ENCODE results near the gene SRGAP2C.
"Not testable (repeated sequence)": the region's sequence is repeated elsewhere in the genome, so short reads cannot be mapped to it uniquely, and the experiment has no call there.

Gene SRGAP2C

DNA sequence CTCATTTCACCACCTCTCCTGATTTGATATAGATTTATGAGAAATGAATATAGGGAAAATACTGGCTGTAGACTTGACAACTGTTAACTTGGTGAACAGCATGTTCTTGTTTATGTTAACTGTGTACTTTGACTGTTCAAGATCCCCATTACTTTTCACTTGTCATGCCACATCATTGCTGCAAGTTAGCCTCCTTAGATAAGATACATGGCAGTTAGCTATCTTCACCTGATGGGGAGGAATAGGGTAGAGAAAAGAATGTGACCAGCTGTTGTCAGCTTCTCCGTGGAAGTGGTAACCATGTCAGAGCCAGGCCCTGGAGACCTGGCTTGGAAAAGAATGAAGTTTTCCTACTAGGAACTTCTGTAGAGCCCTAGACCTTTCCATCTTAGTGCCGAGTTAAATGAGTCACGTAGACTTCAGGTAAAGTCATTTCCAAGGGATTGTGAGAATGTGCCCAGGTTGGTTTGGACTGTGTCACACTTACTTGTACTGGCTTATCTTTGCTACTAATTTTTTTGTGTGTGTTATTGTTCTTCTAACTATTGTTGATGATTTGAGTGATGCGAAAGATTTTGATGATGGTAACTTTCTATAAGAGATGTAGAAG lies 41.6 kb downstream of the SRGAP2C start:
- not testable (repeated sequence) for DNase-seq (ENCODE audit: low read depth in 2 of 3, low spot score in 1 of 3)

- not testable (repeated sequence) for DNase-seq (ENCODE audit: low read depth in 2 of 3, low spot score in 1 of 3)
These were observed 42.1 kb downstream of the SRGAP2C start for GRCh38 chr1:121226925-121227324.

DNA sequence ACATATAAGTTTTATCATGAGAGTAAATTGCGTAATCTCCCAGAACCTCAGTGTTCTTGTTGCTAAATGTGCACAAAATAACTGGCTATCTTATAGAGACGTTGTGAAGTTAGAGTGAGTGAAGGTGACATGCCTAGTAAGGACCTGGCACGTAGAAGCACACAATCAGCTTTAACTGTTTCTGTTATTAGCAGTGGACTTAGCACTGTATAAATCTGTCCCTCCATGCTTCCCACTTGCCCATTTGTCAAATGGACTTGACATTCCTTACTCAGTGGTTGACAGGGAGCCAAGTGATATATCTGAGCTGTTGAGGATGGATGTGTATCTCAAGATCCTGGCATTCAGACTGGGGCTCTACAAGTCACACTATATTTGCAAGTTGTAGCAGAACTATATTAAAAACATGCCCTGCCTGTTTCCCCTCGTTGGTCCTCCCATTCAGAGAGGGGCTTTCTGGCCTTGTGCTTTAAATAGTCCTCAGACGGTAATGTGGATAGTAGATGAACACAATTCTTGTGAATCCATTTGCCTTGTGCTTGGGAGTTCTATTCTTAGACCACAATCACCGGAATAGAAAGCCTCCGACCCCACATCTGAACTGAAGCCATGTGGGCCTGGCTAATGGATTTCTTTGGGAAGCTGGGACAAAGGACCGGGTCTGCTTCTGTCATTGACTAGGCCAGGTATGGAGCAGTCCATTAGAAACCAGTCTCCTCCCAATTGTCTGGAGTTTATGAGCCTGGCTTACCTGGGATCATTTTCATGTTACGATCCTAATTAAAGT lies 43.0 kb downstream of the SRGAP2C start:
- DNase-seq (ENCODE audit: low read depth in 2 of 3, low spot score in 1 of 3), result not testable (repeated sequence)

DNA sequence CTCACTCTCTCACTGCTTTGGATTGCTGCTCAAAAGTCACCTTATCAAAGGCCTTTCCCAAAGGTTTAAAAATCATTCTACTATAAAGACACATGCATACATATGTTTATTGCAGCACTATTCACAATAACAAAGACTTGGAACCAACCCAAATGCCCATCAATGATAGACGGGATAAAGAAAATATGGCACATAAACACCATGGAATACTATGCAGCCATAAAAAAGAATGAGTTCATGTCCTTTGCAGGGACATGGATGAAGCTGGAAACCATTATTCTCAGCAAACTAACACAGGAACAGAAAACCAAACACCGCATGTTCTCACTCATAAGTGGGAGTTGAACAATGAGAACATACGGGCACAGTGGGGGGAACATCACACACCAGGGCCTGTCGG lies 45.9 kb downstream of the SRGAP2C start:
- not testable (repeated sequence) for DNase-seq (ENCODE audit: low read depth in 2 of 3, low spot score in 1 of 3)

- DNase-seq (ENCODE audit: low read depth in 2 of 3, low spot score in 1 of 3), result not testable (repeated sequence)
These were observed 47.8 kb downstream of the SRGAP2C start for GRCh38 chr1:121232445-121233125.

DNA sequence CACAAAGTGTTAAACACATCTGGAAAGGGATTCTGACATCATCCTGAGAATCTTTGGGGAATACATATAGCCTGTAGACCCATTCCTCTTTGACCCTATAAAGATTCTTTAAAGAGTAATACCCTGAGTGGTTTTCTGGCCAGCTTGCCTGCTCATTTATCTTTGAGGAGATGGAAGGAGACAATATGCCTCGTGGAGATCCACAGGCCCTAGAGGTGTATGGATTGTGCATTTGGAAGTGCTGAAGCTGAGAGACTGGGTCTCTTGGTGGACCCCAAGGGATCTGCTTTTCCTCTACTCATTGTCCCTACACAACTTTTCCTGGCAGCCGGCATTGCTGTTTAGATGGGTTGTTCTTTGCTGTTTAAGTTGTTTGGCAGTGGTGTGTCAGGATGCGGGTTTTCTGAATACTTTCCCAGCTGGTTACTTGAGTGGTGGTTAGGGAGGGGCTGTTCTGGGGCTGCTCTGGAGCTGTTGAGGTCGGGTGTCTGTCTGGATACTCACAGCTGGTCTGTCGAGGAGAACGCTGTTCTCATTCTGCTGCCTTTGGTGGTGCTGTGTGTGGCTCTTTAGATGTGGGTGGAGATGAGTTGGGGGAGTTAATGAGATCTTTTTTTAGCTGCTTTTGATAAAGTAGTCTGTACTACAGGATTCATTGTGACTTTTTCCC lies 49.5 kb downstream of the SRGAP2C start:
- not testable (repeated sequence) for DNase-seq (ENCODE audit: low read depth in 2 of 3, low spot score in 1 of 3)

GRCh38 chr1:121238384-121238783 lies 53.6 kb downstream of the SRGAP2C start:
- DNase-seq (ENCODE audit: low read depth in 2 of 3, low spot score in 1 of 3), result not testable (repeated sequence)

DNA sequence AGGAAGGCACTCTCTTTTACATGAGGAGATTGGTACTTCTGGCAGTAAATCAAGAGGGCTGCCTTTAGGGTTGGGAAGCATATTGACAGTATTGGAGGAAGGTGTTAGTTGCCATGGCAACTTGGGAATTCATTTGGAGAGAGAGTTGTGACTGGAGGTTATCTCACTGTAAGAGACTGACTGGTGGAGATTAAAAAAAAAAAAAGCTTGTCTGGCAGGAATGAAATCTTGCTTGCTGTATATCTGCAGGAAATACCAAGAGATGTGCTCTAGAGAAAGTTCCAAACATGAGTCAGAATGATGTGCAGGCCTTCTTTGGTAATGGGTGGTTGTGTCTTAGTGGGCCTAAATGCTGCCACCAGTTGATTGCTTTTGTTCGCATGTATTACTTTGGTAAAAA lies 59.1 kb downstream of the SRGAP2C start:
- DNase-seq (ENCODE audit: low read depth in 2 of 3, low spot score in 1 of 3), result not testable (repeated sequence)

DNA sequence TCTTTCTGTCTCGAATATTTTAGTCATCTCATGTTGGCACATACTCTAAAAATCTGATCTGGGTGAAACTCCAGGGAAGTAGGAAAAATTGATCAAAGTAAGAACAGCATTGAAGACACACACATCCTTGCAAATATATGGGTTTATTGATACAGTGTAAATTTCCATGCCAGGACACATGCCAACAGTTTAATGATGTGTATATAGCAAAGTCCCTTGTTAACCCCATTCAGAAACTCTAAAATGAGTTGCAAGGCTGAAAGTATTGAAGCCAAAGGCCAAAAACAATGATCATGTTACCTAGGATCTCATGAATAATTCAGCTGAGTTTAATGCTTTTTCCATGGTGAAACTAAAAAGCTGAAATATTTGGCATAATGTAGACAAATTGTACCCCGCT lies 61.6 kb downstream of the SRGAP2C start:
- not testable (repeated sequence) for DNase-seq (ENCODE audit: low read depth in 2 of 3, low spot score in 1 of 3)

DNA sequence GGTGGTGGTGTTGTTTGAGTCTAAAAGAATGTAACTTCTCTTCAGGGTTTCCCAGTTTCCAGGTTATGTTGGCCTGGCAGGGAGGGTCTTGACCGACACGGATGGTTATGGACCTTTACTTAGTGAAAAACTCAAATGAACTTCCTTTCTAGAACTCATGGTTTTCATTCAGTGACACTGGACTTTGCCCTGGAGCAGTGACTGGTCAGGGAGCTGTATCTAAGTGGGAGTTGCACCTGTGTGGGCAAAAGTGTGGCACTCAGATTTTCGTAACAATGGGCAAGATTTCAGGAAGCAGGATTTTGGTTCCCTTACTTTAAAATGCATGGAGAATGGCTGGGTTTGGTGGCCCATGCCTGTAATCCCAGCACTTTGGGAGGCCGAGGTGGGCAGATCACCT lies 67.9 kb downstream of the SRGAP2C start:
- DNase-seq (ENCODE audit: low read depth in 2 of 3, low spot score in 1 of 3), result not testable (repeated sequence)

GRCh38 chr1:121254618-121255017 lies 69.8 kb downstream of the SRGAP2C start:
- DNase-seq (ENCODE audit: low read depth in 2 of 3, low spot score in 1 of 3), result not testable (repeated sequence)

GRCh38 chr1:121257632-121258031 lies 72.9 kb downstream of the SRGAP2C start:
- not testable (repeated sequence) for DNase-seq (ENCODE audit: low read depth in 2 of 3, low spot score in 1 of 3)

DNA sequence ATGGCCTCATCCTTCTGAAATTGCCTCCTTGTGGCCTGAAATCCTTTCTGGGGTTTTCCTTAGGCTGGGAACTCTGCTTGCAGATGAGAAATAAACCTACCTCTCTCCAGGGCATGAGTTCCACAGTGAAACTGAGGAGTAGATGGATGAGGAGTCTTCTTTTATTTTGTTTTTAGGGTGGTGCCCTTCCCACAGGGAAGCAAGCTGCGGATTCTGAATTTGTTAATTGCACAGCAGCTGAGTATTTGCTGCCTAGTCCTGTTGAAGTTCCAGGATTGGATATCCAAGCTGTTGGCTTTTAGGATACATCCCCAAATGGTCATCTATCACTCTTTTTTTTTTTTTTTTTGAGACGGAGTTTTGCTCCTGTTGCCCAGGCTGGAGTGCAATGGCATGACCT lies 73.4 kb downstream of the SRGAP2C start:
- DNase-seq (ENCODE audit: low read depth in 2 of 3, low spot score in 1 of 3), result not testable (repeated sequence)

DNA sequence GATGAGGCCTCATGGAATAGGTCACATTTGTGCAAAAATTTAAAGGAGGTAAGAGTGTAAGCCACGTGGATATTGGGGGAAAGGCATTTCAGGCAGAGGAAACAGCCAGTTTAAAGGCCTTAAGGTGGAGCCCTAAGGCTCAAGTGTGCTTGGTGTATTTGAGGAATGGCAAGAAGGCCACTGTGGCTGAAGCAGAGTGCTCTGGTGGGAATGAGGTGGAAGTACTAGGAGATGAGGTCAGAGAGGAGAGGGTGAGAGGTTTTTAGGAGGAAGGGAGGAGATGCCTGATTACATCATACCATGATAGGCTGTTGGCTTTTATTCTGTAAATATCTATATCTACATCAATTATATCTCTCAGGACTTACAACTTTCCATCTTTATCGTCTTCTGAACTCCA lies 75.4 kb downstream of the SRGAP2C start:
- DNase-seq (ENCODE audit: low read depth in 2 of 3, low spot score in 1 of 3), result not testable (repeated sequence)

GRCh38 chr1:121262163-121262562 lies 77.4 kb downstream of the SRGAP2C start:
- DNase-seq (ENCODE audit: low read depth in 2 of 3, low spot score in 1 of 3), result not testable (repeated sequence)

DNA sequence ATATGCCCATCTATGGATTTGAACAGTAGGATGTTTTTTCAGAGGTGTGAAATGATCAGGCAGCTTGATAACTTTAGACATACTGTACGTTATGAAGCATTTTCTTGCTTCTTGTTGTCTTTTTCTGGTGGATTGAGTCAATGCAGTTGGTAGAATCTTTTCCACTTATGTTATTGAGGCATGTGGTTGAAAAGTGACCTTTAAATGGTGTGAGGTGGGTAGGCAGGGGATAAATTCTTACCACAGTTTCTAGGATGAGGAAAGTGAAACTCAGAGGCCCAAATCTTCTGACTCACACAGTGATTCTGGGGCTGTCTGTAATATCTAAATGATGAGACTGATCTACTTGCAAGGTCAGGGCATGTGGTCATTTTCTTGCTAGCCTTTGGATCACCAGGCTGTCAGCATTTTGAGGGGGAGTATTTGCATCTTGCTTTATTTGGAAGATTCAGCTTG lies 79.0 kb downstream of the SRGAP2C start:
- not testable (repeated sequence) for DNase-seq (ENCODE audit: low read depth in 2 of 3, low spot score in 1 of 3)

GRCh38 chr1:121267072-121267471 lies 82.3 kb downstream of the SRGAP2C start:
- DNase-seq (ENCODE audit: low read depth in 2 of 3, low spot score in 1 of 3), result not testable (repeated sequence)

DNA sequence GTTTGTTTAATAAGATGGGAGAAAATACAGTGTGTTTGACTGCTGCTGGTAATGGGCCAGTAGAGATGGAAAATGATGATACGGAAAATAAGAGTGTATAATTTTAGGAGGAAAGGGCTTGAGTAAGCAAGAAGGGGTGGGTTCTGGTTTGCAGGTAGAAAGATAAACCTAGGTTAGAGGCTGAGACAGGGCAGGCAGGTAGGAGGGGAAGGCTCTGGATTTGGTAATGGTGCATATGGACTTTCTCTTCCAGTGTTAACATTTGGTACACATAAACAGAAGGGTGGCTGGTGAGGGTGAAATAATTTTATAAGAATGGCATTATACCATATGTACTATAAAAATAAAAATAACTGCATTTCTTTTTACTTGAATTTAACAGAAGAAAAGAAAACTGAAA lies 84.5 kb downstream of the SRGAP2C start:
- not testable (repeated sequence) for DNase-seq (ENCODE audit: low read depth in 2 of 3, low spot score in 1 of 3)

DNA sequence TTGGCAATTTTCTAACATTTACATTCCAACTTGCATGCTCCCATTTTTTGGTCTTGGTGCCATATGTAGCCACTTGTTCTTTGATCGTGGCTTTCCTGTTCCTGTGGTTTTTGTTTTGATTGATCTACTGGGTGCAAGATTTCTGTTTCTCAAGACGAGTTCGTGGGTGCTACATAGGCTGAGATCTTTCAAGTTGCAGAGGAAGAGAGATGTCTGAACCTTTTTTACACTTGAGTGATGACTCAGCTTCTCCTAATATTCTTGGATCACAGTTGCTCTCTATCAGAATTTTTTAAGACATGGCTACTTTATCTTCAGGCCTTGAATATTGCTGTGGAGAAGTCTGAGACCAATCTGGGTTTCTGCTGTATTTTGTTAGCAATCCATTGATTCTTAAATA lies 85.2 kb downstream of the SRGAP2C start:
- not testable (repeated sequence) for DNase-seq (ENCODE audit: low read depth in 2 of 3, low spot score in 1 of 3)

- not testable (repeated sequence) for DNase-seq (ENCODE audit: low read depth in 2 of 3, low spot score in 1 of 3)
These were observed 86.5 kb downstream of the SRGAP2C start for GRCh38 chr1:121271143-121271715.

GRCh38 chr1:121275435-121275834 lies 90.7 kb downstream of the SRGAP2C start:
- DNase-seq (ENCODE audit: low read depth in 2 of 3, low spot score in 1 of 3), result not testable (repeated sequence)
